ENCODE data around the gene LTBR. TPM values are rescaled to one million over a fixed set of nuclear protein-coding genes. Genes with fewer than 3 reads are reported as not detected.

LTBR gene
- total RNA-seq, 1 experiment from 2014 or later: 29.8 TPM

GRCh38 chr12:6346235-6346832 lies 37.6 kb upstream of the LTBR start:
- no peak for DNase-seq (ENCODE audit: low read depth)

- DNase-seq (ENCODE audit: low read depth): no peak
These were observed 37.0 kb upstream of the LTBR start for GRCh38 chr12:6346942-6347341.

GRCh38 chr12:6347367-6348338 lies 36.3 kb upstream of the LTBR start:
- DNase-seq (ENCODE audit: low read depth): no peak

GRCh38 chr12:6351622-6352021 lies 32.3 kb upstream of the LTBR start:
- no peak for DNase-seq (ENCODE audit: low read depth)

GRCh38 chr12:6352193-6353173 lies 31.5 kb upstream of the LTBR start:
- DNase-seq (ENCODE audit: low read depth): no peak

- no peak for DNase-seq (ENCODE audit: low read depth)
These were observed 29.2 kb upstream of the LTBR start for GRCh38 chr12:6354495-6355393.

GRCh38 chr12:6355491-6356373 lies 28.2 kb upstream of the LTBR start:
- DNase-seq (ENCODE audit: low read depth): no peak

GRCh38 chr12:6356374-6356820 lies 27.6 kb upstream of the LTBR start:
- DNase-seq (ENCODE audit: low read depth): no peak

GRCh38 chr12:6358881-6359280 lies 25.1 kb upstream of the LTBR start:
- no peak for DNase-seq (ENCODE audit: low read depth)

GRCh38 chr12:6360080-6360571 lies 23.8 kb upstream of the LTBR start:
- no peak for DNase-seq (ENCODE audit: low read depth)

- DNase-seq (ENCODE audit: low read depth): no peak
These were observed 23.1 kb upstream of the LTBR start for GRCh38 chr12:6360578-6361490.

- DNase-seq (ENCODE audit: low read depth): peak; percentile 56
These were observed 22.1 kb upstream of the LTBR start for GRCh38 chr12:6361834-6362233.

GRCh38 chr12:6362403-6362802 lies 21.6 kb upstream of the LTBR start:
- peak; percentile 18 for DNase-seq (ENCODE audit: low read depth)

- no peak for DNase-seq (ENCODE audit: low read depth)
These were observed 21.0 kb upstream of the LTBR start for GRCh38 chr12:6363010-6363329.

GRCh38 chr12:6363330-6364043 lies 20.5 kb upstream of the LTBR start:
- peak; percentile 27 for DNase-seq (ENCODE audit: low read depth)

- no peak for DNase-seq (ENCODE audit: low read depth)
These were observed 20.0 kb upstream of the LTBR start for GRCh38 chr12:6364044-6364374.

- DNase-seq (ENCODE audit: low read depth): peak; percentile 45
These were observed 16.6 kb upstream of the LTBR start for GRCh38 chr12:6367065-6367968.

Data from Daoy (cell line).